Measurements from ENCODE around the gene OR56A5. TPM values are rescaled to one million over a fixed set of nuclear protein-coding genes. Genes with fewer than 3 reads are reported as not detected.

OR56A5 gene
- total RNA-seq, 2 experiments from 2014 or later = not detected

DNA sequence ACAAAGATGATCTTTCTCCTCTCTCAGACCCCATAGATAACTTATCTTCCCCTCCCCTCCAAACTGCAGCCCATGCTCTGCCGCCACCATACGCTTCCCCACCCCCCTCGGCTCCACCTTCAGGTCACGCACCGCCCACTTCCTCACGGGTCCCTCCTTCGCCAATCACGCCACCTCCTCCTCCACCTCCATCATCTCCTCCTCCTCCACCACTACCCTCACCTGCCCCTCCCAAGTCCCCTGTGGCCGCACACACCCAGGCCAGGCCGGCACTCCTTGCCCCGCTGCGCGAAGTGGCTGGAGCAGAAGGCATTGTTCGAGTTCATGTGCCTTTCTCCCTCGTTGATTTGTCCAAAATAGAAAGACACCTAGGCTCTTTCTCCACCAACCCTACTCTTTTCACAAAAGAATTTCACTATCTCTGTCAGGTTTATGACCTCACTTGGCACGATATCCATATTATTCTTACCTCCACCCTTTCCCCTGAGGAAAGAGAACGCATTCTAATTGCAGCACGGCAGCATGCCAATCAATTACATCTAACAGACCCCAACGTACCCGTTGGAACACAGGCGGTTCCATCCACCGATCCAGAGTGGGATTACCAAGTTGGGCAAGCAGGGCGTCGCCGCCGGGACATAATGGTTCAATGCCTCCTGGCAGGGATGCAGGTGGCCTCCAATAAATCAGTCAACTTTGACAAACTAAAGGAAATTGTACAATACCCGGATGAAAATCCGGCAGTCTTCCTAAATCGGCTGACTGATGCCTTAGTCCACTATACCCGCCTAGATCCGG lies 38.5 kb downstream of the OR56A5 start:
- no peak overlapping the region for H3K4me3 Mint-ChIP-seq
- no peaks in the 10 kb centered on the region for H3K36me3 Mint-ChIP-seq (ENCODE audit: low read depth)
- no peak for DNase-seq
- H3K9me3 Mint-ChIP-seq = peaks cover 6% of the 10 kb centered on the region
- H3K4me1 Mint-ChIP-seq (ENCODE audit: low read depth) = no peaks in the 10 kb centered on the region
- intact Hi-C loops (cut with micrococcal nuclease) = no loop called here
- CTCF ChIA-PET = no interaction called here
- no peak overlapping the region for H3K27ac Mint-ChIP-seq
- H3K27me3 Mint-ChIP-seq (ENCODE audit: low read depth) = peaks cover 1% of the 10 kb centered on the region

DNA sequence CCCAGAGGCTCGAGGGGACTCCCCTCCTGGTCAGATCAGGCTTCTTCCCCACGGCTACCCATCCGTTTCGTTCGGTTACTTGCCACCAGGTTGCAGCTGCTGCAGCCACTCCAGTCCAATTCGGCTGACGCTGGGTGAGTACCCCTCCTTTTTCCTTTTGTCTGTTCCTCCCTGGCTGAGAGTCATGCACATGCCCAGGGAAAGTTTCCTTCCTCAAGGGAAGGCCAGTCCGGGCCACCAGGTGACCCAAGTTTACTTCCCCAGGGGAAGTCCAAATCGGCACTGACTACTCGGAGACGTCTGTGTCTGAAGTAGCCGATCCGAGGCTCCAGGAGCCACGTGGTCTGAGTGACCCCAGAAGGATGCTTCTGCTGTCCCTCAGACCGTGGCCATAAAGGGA lies 39.5 kb downstream of the OR56A5 start:
- H3K27ac Mint-ChIP-seq = no peak overlapping the region
- CTCF ChIA-PET = no interaction called here
- no peak for DNase-seq
- peaks cover 10% of the 10 kb centered on the region for H3K9me3 Mint-ChIP-seq
- peaks cover 1% of the 10 kb centered on the region for H3K27me3 Mint-ChIP-seq (ENCODE audit: low read depth)
- intact Hi-C loops (cut with micrococcal nuclease) = no loop called here
- H3K4me1 Mint-ChIP-seq (ENCODE audit: low read depth) = no peaks in the 10 kb centered on the region
- H3K4me3 Mint-ChIP-seq = no peak overlapping the region
- H3K36me3 Mint-ChIP-seq (ENCODE audit: low read depth) = no peaks in the 10 kb centered on the region

- Mint-ChIP-seq H3K27ac (no peak overlapping the region), H3K36me3 (ENCODE audit: low read depth) (no peaks in the 10 kb centered on the region), H3K27me3 (ENCODE audit: low read depth) (peaks cover 1% of the 10 kb centered on the region), H3K4me3 (no peak overlapping the region), H3K9me3 (peaks cover 10% of the 10 kb centered on the region), H3K4me1 (ENCODE audit: low read depth) (no peaks in the 10 kb centered on the region)
- CTCF ChIA-PET = no interaction called here
- no peak for DNase-seq
- intact Hi-C loops (cut with micrococcal nuclease) = no loop called here
These were observed 40.0 kb downstream of the OR56A5 start for GRCh38 chr11:5928271-5928670.

DNA sequence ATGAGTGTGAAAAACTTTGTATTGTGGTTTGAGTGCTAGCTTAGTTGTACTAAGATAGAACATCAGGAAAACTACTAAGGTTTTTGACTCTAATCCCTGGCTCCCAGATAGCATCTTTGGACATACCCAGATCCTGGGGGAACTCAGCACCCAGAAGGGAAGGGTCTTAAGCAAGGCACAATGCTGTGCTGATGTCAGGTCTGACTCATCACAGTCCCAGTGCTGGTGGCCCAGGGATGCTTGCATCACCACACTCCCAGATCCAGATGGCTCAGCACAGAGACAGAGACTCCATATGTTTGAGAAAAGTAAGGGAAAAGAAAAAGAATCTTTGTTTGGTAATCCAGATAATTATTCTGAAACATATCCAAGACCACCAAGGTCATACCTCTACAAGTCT lies 44.5 kb downstream of the OR56A5 start:
- H3K27me3 Mint-ChIP-seq (ENCODE audit: low read depth) = peaks cover 1% of the 10 kb centered on the region
- DNase-seq = no peak
- H3K4me3 Mint-ChIP-seq = no peak overlapping the region
- H3K9me3 Mint-ChIP-seq = peaks cover 13% of the 10 kb centered on the region
- no peak overlapping the region for H3K27ac Mint-ChIP-seq
- H3K36me3 Mint-ChIP-seq (ENCODE audit: low read depth) = no peaks in the 10 kb centered on the region
- intact Hi-C loops (cut with micrococcal nuclease) = no loop called here
- CTCF ChIA-PET = no interaction called here
- no peaks in the 10 kb centered on the region for H3K4me1 Mint-ChIP-seq (ENCODE audit: low read depth)

DNA sequence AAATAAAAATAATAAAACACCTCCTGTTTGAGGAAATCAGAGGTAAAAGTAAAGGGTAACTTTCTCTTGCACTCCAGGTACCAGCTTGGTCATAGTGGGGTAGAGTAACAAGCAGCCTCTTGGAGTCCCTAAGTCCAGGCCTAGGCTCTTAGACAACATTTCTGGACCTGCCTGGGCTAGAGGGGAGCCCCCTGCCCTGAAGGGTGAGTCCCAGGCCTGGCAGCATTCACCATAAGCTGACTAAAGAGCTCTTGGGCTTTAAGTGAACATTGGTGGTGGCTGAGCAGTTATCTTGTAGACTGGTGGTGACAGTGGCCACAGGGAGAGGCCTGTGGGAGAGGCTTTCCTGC lies 44.9 kb downstream of the OR56A5 start:
- H3K4me1 Mint-ChIP-seq (ENCODE audit: low read depth) = no peaks in the 10 kb centered on the region
- intact Hi-C loops (cut with micrococcal nuclease) = no loop called here
- no peaks in the 10 kb centered on the region for H3K36me3 Mint-ChIP-seq (ENCODE audit: low read depth)
- H3K27ac Mint-ChIP-seq = no peak overlapping the region
- H3K4me3 Mint-ChIP-seq = no peak overlapping the region
- CTCF ChIA-PET = no interaction called here
- no peak for DNase-seq
- peaks cover 11% of the 10 kb centered on the region for H3K9me3 Mint-ChIP-seq
- H3K27me3 Mint-ChIP-seq (ENCODE audit: low read depth) = peaks cover 1% of the 10 kb centered on the region

DNA sequence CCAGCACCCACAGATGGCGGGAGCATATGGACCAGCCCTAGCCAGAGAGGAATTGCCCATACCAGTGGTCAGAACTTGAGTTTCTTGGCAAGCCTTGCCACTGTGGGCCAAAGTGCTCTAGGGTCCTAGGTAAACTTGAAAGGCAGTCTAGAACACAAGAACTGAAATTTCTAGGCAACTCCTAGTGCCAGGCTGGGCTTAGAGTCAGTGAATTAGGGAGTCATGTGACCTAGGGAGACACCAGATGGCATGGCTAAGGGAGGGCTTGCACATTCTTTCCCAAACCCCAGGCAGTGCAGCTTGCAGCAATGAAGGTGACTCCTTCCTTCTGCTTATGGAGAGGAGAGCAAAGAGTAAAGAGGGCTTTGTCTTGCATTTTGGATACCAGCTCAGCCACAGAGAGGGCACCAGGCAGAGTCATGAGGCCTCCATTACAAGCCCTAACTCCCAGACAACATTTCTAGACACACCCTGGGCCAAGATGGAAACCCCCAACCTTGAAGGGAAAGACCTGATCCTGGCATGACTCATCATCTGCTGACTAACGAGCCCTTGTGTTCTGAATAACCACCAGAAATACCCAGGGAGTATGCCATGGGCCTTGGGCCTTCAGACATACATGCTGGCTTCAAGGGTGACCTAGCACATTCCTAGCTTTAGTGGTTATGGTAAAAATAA lies 45.4 kb downstream of the OR56A5 start:
- H3K4me3 Mint-ChIP-seq = no peak overlapping the region
- intact Hi-C loops (cut with micrococcal nuclease) = no loop called here
- H3K27ac Mint-ChIP-seq = no peak overlapping the region
- no peaks in the 10 kb centered on the region for H3K4me1 Mint-ChIP-seq (ENCODE audit: low read depth)
- no peaks in the 10 kb centered on the region for H3K36me3 Mint-ChIP-seq (ENCODE audit: low read depth)
- DNase-seq = peak; percentile 71
- CTCF ChIA-PET = no interaction called here
- H3K9me3 Mint-ChIP-seq = peaks cover 9% of the 10 kb centered on the region
- H3K27me3 Mint-ChIP-seq (ENCODE audit: low read depth) = no peaks in the 10 kb centered on the region

Other genes starting within 250 kb of the OR56A5 start
- gene OR56B1, start 232.0 kb downstream of the OR56A5 start, total RNA-seq = under 1 TPM in 1 of 2 experiments, not detected in 1; 0.20 TPM
- under 1 TPM; 0.74 to 0.99 TPM for gene OR52N4, start 214.3 kb downstream of the OR56A5 start, total RNA-seq
- gene OR52N5, start 185.1 kb downstream of the OR56A5 start, total RNA-seq = not detected
- under 1 TPM; 0.07 to 0.15 TPM for gene OR52N1, start 177.2 kb downstream of the OR56A5 start, total RNA-seq
- gene OR52N2, start 159.6 kb downstream of the OR56A5 start, total RNA-seq = not detected
- gene OR52E6, start 126.6 kb downstream of the OR56A5 start, total RNA-seq = not detected
- not detected for gene OR52E8, start 110.8 kb downstream of the OR56A5 start, total RNA-seq
- not detected for gene OR52E4, start 87.9 kb downstream of the OR56A5 start, total RNA-seq
- gene OR52E5, start 75.3 kb downstream of the OR56A5 start, total RNA-seq = not detected
- not detected for gene OR56A3, start 26.2 kb downstream of the OR56A5 start, total RNA-seq
- gene OR52L1, start 18.5 kb upstream of the OR56A5 start, total RNA-seq = not detected
- not detected for gene OR56A4, start 38.5 kb upstream of the OR56A5 start, total RNA-seq
- gene OR56A1, start 62.3 kb upstream of the OR56A5 start, total RNA-seq = not detected
- gene OR56B4, start 139.2 kb upstream of the OR56A5 start, total RNA-seq = not detected
- not detected for gene OR52B2, start 201.8 kb upstream of the OR56A5 start, total RNA-seq
- not detected for gene OR52W1, start 230.7 kb upstream of the OR56A5 start, total RNA-seq
- not detected for gene C11orf42, start 237.1 kb upstream of the OR56A5 start, total RNA-seq